Measurements from ENCODE around the gene KCNAB1.
"Not testable (repeated sequence)": the region's sequence is repeated elsewhere in the genome, so short reads cannot be mapped to it uniquely, and the experiment has no call there.

DNA sequence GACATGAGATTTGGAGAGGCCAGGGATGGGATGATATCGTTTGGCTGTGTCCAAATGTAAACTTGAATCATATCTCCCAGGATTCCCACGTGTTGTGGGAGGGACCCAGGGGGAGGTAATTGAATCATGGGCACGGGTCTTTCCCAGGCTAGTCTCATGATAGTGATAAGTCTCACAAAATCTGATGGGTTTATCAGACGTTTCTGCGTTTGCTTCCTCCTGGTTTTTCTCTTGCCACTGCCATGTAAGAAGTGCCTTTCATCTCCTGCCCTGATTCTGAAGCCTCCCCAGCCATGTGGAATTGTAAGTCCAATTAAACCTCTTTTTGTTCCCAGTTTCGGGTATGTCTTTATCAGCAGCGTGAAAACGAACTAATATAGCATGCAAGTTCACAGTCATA, 442.1 kb downstream of the KCNAB1 start:
- TF ChIP-seq, protein P1, sequence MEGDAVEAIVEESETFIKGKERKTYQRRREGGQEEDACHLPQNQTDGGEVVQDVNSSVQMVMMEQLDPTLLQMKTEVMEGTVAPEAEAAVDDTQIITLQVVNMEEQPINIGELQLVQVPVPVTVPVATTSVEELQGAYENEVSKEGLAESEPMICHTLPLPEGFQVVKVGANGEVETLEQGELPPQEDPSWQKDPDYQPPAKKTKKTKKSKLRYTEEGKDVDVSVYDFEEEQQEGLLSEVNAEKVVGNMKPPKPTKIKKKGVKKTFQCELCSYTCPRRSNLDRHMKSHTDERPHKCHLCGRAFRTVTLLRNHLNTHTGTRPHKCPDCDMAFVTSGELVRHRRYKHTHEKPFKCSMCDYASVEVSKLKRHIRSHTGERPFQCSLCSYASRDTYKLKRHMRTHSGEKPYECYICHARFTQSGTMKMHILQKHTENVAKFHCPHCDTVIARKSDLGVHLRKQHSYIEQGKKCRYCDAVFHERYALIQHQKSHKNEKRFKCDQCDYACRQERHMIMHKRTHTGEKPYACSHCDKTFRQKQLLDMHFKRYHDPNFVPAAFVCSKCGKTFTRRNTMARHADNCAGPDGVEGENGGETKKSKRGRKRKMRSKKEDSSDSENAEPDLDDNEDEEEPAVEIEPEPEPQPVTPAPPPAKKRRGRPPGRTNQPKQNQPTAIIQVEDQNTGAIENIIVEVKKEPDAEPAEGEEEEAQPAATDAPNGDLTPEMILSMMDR (conservative IDR thresholded peaks at IDR 0.05 in 1 of 2, IDR thresholded peaks at IDR 0.05 in 1 of 2; ENCODE audit: extremely low read depth in 1 of 2, insufficient read depth in 1 of 2, low read depth in 1 of 2, low read length in 2 of 2): not testable (repeated sequence)
- TF ChIP-seq EZH2 (IDR thresholded peaks at IDR 0.05; ENCODE audit: borderline replicate concordance, low read length): not testable (repeated sequence)
